ENCODE results near the gene PHLDB1.

GRCh38 chr11:118694185-118694584 lies 86.8 kb downstream of the PHLDB1 start:
- no peak for TF ChIP-seq CTCF (IDR thresholded peaks at IDR 0.05)
- no peak for TF ChIP-seq POLR2A (IDR thresholded peaks at IDR 0.05)
